ENCODE measurements around the gene MAP4K3.

MAP4K3 gene

DNA sequence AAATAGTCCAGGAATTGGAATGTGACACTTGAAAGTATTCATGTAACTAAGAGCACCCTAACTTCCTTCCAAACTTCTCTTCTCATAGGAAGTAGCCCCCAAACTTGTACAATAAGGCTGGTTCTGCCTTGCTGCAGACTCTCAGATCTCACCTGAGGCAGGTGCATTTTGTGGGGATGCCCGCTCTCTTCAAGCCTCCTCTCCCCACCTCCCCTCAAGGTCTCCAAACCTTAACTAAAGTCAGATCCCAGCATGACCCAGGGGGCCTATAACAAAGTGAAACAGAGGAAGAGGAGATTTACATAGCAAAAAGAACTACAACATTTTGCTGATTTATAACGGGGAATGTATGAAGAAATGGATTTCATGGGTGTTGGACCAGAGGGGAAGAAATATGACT lies 216.9 kb downstream of the MAP4K3 start:
- H3K4me3 ChIP-seq (ENCODE audit: low read depth in 1 of 2, low read length in 1 of 2): no peak overlapping the region
- no peaks in the 10 kb centered on the region for H3K9me3 ChIP-seq
- peaks cover 5 to 8% of the 10 kb centered on the region in 2 experiments for H3K4me1 ChIP-seq (ENCODE audit: control insufficient read depth in 1 of 2, insufficient read depth in 1 of 2, low read depth in 1 of 2, low read length in 1 of 2)
- no peaks in the 10 kb centered on the region for H3K27me3 ChIP-seq
- no peak for TF ChIP-seq CTCF (IDR thresholded peaks at IDR 0.05)
- no peak overlapping the region for H3K27ac ChIP-seq
- no peaks in the 10 kb centered on the region for H3K36me3 ChIP-seq

DNA sequence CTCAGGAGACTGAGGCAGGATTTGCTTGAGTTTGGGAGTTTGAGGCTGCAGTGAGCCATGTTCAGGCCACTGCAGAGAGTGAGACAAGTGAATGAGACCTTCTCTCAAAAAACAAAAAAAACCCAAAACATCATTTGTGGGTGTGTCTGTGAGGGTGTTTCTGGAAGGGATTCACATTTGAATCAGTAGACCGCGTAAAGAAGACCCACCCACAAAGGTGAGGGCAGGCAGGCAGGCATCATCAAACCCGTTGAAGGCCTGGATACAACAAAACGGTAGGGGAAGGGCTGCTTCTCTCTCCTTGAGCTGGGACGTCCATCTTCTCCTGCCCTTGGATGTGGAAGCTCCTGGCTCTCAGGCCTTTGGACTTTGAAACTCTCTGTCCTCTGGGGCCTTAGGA lies 218.7 kb downstream of the MAP4K3 start:
- H3K27ac ChIP-seq: no peak overlapping the region
- no peak for TF ChIP-seq CTCF (IDR thresholded peaks at IDR 0.05)
- no peaks in the 10 kb centered on the region for H3K27me3 ChIP-seq
- no peak overlapping the region for H3K4me3 ChIP-seq (ENCODE audit: low read depth in 1 of 2, low read length in 1 of 2)
- peaks cover 5 to 8% of the 10 kb centered on the region in 2 experiments for H3K4me1 ChIP-seq (ENCODE audit: control insufficient read depth in 1 of 2, insufficient read depth in 1 of 2, low read depth in 1 of 2, low read length in 1 of 2)
- no peaks in the 10 kb centered on the region for H3K36me3 ChIP-seq
- no peaks in the 10 kb centered on the region for H3K9me3 ChIP-seq

DNA sequence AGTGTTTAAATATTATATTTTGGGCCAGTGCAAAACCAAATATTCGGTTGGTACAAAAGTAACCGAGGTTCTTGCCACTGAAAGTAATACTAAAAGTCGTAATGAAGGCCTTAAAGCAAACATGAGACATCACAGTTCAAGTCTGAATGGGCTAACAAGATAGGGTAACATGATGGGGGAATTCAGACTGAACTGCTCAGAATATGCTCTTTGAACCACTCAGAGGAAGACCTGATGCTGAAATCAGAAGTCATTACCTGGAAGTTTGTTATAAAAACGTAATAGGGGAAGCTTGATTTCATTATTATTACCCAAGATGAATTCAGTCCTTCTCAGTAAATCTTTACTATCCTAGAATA lies 219.9 kb downstream of the MAP4K3 start:
- no peaks in the 10 kb centered on the region for H3K9me3 ChIP-seq
- H3K27me3 ChIP-seq: no peaks in the 10 kb centered on the region
- no peak overlapping the region for H3K4me3 ChIP-seq (ENCODE audit: low read depth in 1 of 2, low read length in 1 of 2)
- no peak for TF ChIP-seq CTCF (IDR thresholded peaks at IDR 0.05)
- H3K36me3 ChIP-seq: no peaks in the 10 kb centered on the region
- H3K27ac ChIP-seq: no peak overlapping the region
- peaks cover 5 to 8% of the 10 kb centered on the region in 2 experiments for H3K4me1 ChIP-seq (ENCODE audit: control insufficient read depth in 1 of 2, insufficient read depth in 1 of 2, low read depth in 1 of 2, low read length in 1 of 2)

DNA sequence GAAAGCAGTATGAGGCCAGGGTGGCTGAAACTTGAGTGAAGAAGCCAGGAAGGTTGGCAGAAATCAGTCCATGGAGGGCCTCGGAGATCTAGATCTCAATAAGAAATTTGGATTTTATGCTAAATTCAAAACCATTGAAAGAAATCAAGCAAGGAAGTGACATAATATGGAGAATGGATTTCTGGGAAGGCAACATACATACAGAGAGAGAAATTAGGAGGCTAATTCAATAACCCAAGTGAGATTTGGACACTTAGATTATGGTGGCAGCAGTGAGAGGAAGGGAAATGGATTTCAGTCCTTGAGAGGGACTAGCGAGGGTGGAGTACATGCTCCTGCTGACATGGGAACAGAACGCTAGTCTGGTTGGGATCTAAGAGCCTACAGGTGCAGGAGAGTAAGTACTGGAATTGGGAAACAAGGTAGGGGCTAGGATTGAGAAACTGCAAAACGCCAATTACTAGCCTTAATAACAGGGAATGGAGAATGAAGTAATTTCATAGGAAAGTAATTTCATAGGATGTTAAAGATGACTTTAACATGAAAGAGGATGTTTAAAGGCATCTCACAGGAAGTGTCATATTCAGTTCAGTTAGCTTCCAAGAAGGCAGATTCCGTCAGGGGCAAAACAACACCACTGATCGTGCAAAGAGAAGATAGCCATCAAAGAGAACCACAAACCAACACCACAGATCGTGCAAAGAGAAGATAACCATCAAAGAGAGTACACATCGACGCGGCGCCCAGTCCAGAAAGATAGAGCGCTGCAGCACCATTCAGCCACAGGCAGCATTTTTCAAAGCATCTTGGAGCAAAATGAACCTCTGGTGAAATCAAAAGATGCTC lies 220.5 kb downstream of the MAP4K3 start:
- TF ChIP-seq CTCF (IDR thresholded peaks at IDR 0.05): no peak
- Histone ChIP-seq H3K27me3 (no peaks in the 10 kb centered on the region), H3K27ac (no peak overlapping the region), H3K4me1 (ENCODE audit: control insufficient read depth in 1 of 2, insufficient read depth in 1 of 2, low read depth in 1 of 2, low read length in 1 of 2) (peaks cover 5 to 8% of the 10 kb centered on the region in 2 experiments), H3K4me3 (ENCODE audit: low read depth in 1 of 2, low read length in 1 of 2) (no peak overlapping the region), H3K9me3 (no peaks in the 10 kb centered on the region), H3K36me3 (no peaks in the 10 kb centered on the region)

GRCh38 chr2:39215545-39215944 lies 221.5 kb downstream of the MAP4K3 start:
- no peak overlapping the region for H3K4me3 ChIP-seq (ENCODE audit: low read depth in 1 of 2, low read length in 1 of 2)
- no peak for TF ChIP-seq CTCF (IDR thresholded peaks at IDR 0.05)
- H3K4me1 ChIP-seq (ENCODE audit: control insufficient read depth in 1 of 2, insufficient read depth in 1 of 2, low read depth in 1 of 2, low read length in 1 of 2): peaks cover 5 to 8% of the 10 kb centered on the region in 2 experiments
- H3K27me3 ChIP-seq: no peaks in the 10 kb centered on the region
- no peak overlapping the region for H3K27ac ChIP-seq
- no peaks in the 10 kb centered on the region for H3K9me3 ChIP-seq
- no peaks in the 10 kb centered on the region for H3K36me3 ChIP-seq

All from neutrophil (primary cell).